ENCODE measurements around the gene ZNF827.

- peak; percentile 46 for TF ChIP-seq CTCF (conservative IDR thresholded peaks at IDR 0.05; ENCODE audit: low read length)
- TF ChIP-seq EZH2phosphoT487 (IDR thresholded peaks at IDR 0.05; ENCODE audit: borderline replicate concordance): no peak
Measured at GRCh38 chr4:145936142-145936996, 2.3 kb downstream of the ZNF827 start.

Data from Loucy (cell line).